ENCODE results near the gene WDR5. TPM values are rescaled to one million over a fixed set of nuclear protein-coding genes. Genes with fewer than 3 reads are reported as not detected.

Gene WDR5
- total RNA-seq, 1 donor from 2014 or later: 42.5 TPM

DNA sequence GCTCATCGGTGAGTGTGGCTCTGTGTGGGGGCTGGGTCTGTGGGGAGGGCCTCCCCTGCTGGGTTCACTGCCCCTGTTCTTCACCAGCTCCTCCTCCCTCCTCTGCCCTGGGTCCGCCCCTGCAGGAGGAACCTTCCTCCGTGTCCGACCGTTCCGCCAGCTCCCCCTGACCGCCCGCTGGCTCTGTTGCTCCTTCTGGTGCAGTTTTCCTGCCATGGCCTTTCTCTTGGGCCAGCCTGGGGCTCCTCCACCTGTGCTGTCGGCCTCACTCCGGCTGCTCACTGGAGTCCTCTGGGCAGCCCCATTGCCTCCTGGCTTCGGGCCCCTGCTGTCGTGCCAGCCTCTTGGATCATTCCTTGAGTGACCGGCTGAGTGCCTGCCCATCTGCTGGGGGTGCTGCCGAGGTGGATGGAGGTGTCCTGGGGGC lies 16.2 kb downstream of the WDR5 start:
- H3K27ac Mint-ChIP-seq: no peak overlapping the region
- peaks cover 33% of the 10 kb centered on the region for H3K36me3 Mint-ChIP-seq
- no peaks in the 10 kb centered on the region for H3K9me3 Mint-ChIP-seq
- H3K4me1 Mint-ChIP-seq: peaks cover 3% of the 10 kb centered on the region
- no peaks in the 10 kb centered on the region for H3K27me3 Mint-ChIP-seq (ENCODE audit: low read depth)
- no peak for DNase-seq (ENCODE audit: low spot score in 2 of 2, unreplicated experiment in 2 of 2)
- no peak overlapping the region for H3K4me3 Mint-ChIP-seq
- TF ChIP-seq, protein P1, sequence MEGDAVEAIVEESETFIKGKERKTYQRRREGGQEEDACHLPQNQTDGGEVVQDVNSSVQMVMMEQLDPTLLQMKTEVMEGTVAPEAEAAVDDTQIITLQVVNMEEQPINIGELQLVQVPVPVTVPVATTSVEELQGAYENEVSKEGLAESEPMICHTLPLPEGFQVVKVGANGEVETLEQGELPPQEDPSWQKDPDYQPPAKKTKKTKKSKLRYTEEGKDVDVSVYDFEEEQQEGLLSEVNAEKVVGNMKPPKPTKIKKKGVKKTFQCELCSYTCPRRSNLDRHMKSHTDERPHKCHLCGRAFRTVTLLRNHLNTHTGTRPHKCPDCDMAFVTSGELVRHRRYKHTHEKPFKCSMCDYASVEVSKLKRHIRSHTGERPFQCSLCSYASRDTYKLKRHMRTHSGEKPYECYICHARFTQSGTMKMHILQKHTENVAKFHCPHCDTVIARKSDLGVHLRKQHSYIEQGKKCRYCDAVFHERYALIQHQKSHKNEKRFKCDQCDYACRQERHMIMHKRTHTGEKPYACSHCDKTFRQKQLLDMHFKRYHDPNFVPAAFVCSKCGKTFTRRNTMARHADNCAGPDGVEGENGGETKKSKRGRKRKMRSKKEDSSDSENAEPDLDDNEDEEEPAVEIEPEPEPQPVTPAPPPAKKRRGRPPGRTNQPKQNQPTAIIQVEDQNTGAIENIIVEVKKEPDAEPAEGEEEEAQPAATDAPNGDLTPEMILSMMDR (IDR thresholded peaks at IDR 0.05; ENCODE audit: unreplicated experiment): no peak

DNA sequence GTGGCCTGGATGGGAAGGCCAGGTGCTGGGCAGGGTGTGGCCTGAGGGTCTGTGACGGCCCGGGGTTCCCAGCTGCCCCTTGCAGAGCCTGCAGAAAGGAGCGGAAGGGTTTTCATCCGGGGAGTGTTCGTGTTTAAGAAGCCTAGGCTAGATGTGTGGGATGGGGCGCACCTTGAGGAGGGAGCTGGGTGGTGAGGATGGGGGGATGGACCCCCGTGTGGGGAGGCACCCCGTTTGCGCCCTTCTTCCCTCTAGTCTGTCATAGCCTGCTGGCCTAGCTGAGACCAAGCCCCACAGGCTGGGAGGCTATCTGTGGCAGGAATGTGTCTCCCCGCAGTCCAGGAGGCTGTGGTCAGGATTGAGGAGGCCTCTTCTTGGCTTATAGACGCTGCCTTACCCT lies 16.6 kb downstream of the WDR5 start:
- no peak overlapping the region for H3K27ac Mint-ChIP-seq
- no peaks in the 10 kb centered on the region for H3K4me1 Mint-ChIP-seq
- H3K27me3 Mint-ChIP-seq (ENCODE audit: low read depth): no peaks in the 10 kb centered on the region
- no peak overlapping the region for H3K4me3 Mint-ChIP-seq
- peaks cover 29% of the 10 kb centered on the region for H3K36me3 Mint-ChIP-seq
- no peak for DNase-seq (ENCODE audit: low spot score in 2 of 2, unreplicated experiment in 2 of 2)
- TF ChIP-seq, protein P1 (IDR thresholded peaks at IDR 0.05; ENCODE audit: unreplicated experiment): no peak
- H3K9me3 Mint-ChIP-seq: no peaks in the 10 kb centered on the region

DNA sequence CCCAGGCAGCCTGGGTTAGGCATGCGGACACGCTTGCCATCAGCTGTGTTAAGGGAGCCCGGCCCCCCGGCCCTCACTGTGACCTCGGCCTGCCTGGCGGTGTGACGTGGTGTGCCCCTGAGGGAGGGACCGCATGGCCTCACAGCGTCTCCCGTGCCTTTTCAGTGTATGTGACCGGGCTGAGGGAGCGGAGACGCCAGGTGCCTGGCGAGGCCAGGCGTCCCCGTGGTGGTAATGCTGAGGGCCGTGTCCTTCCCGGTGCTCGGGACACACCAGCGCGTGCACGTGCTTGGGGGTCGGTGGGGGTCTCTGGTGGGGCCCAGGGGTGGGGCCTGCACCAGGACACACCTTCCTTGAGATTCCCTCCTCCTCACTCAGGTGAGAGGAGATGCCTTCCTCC lies 17.6 kb downstream of the WDR5 start:
- Mint-ChIP-seq H3K27ac (no peak overlapping the region), H3K27me3 (ENCODE audit: low read depth) (no peaks in the 10 kb centered on the region), H3K4me3 (no peak overlapping the region), H3K4me1 (no peaks in the 10 kb centered on the region), H3K9me3 (no peaks in the 10 kb centered on the region), H3K36me3 (peaks cover 32% of the 10 kb centered on the region)
- TF ChIP-seq, protein P1 (IDR thresholded peaks at IDR 0.05; ENCODE audit: unreplicated experiment): no peak
- DNase-seq (ENCODE audit: low spot score in 2 of 2, unreplicated experiment in 2 of 2): no peak

- Mint-ChIP-seq H3K9me3 (no peaks in the 10 kb centered on the region), H3K4me3 (no peak overlapping the region), H3K27ac (no peak overlapping the region), H3K27me3 (ENCODE audit: low read depth) (no peaks in the 10 kb centered on the region), H3K4me1 (no peaks in the 10 kb centered on the region), H3K36me3 (peaks cover 28% of the 10 kb centered on the region)
- TF ChIP-seq, protein P1 (IDR thresholded peaks at IDR 0.05; ENCODE audit: unreplicated experiment): no peak
- no peak for DNase-seq (ENCODE audit: low spot score in 2 of 2, unreplicated experiment in 2 of 2)
Observed at GRCh38 chr9:134154262-134154701, 18.4 kb downstream of the WDR5 start.

DNA sequence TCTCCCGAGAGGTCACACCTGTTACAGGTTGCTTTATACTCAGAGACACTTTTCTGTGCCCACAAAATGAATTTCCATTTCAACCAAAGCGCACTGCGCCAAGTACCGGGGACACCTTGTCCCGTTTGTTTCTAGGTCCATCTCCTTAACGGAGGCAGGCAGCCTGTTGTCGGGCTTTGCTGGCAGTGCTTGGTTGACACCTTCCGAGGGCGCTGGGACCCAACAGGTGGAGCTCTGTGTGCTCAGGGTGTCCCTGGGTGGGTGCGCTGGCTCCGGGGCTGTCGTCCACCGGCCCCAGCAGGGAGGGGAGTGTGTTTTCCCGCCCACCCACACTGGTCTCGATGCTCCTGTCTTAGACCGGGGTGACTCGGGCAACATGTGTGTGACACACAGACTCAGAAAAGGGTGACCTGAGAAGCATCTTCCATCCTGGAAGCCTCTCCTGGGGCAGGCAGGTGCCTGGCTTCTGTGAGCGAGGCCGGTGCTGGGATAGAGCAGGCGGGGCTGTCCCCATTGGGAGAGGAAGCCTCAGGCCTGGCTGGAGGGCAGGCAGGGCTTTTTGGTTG lies 20.0 kb downstream of the WDR5 start:
- TF ChIP-seq, protein P1 (IDR thresholded peaks at IDR 0.05; ENCODE audit: unreplicated experiment): no peak
- Mint-ChIP-seq H3K27me3 (ENCODE audit: low read depth) (no peaks in the 10 kb centered on the region), H3K36me3 (peaks cover 25% of the 10 kb centered on the region), H3K27ac (no peak overlapping the region), H3K4me3 (no peak overlapping the region), H3K4me1 (no peaks in the 10 kb centered on the region), H3K9me3 (no peaks in the 10 kb centered on the region)
- no peak for DNase-seq (ENCODE audit: low spot score in 2 of 2, unreplicated experiment in 2 of 2)

Measured in mesothelial cell of epicardium (in vitro differentiated cells).